ENCODE measurements around the gene UQCC2.
A peak's percentile ranks its signal among the peaks of the same experiment; 100 is the strongest.

The UQCC2 gene

GRCh38 chr6:33711140-33712129 lies at the start of gene UQCC2:
Gene UQCC2, minus strand, starts transcription at chr6:33711700. Its CDS starts 14 bp downstream, at chr6:33711686.
- peak; percentile 95 to 96 for DNase-seq (ENCODE audit: low read depth in 2 of 2)

GRCh38 chr6:33759887-33760629 lies 48.6 kb upstream of the UQCC2 start:
- DNase-seq (ENCODE audit: low read depth in 2 of 2), result no peak

- DNase-seq (ENCODE audit: low read depth in 2 of 2), result no peak
Observed at GRCh38 chr6:33758815-33759216, 47.3 kb upstream of the UQCC2 start.

GRCh38 chr6:33757906-33758305 lies 46.4 kb upstream of the UQCC2 start:
- no peak for DNase-seq (ENCODE audit: low read depth in 2 of 2)

GRCh38 chr6:33757113-33757512 lies 45.6 kb upstream of the UQCC2 start:
- DNase-seq (ENCODE audit: low read depth in 2 of 2), result no peak

GRCh38 chr6:33756211-33756954 lies 44.9 kb upstream of the UQCC2 start:
- no peak for DNase-seq (ENCODE audit: low read depth in 2 of 2)

GRCh38 chr6:33755070-33755869 lies 43.8 kb upstream of the UQCC2 start:
- DNase-seq (ENCODE audit: low read depth in 2 of 2), result no peak

GRCh38 chr6:33754222-33754621 lies 42.7 kb upstream of the UQCC2 start:
- no peak for DNase-seq (ENCODE audit: low read depth in 2 of 2)

- no peak for DNase-seq (ENCODE audit: low read depth in 2 of 2)
Observed at GRCh38 chr6:33752646-33753015, 41.1 kb upstream of the UQCC2 start.

- DNase-seq (ENCODE audit: low read depth in 2 of 2), result no peak
Observed at GRCh38 chr6:33751771-33752645, 40.5 kb upstream of the UQCC2 start.

GRCh38 chr6:33750244-33750991 lies 38.9 kb upstream of the UQCC2 start:
- DNase-seq (ENCODE audit: low read depth in 2 of 2), result no peak

GRCh38 chr6:33749401-33749800 lies 37.9 kb upstream of the UQCC2 start:
- DNase-seq (ENCODE audit: low read depth in 2 of 2), result no peak

GRCh38 chr6:33748841-33749240 lies 37.3 kb upstream of the UQCC2 start:
- no peak for DNase-seq (ENCODE audit: low read depth in 2 of 2)

- DNase-seq (ENCODE audit: low read depth in 2 of 2), result no peak
Observed at GRCh38 chr6:33747823-33748222, 36.3 kb upstream of the UQCC2 start.

GRCh38 chr6:33746651-33747100 lies 35.2 kb upstream of the UQCC2 start, which contains the start of gene IP6K3:
Gene IP6K3, minus strand, starts transcription at chr6:33746905. Its CDS starts 11,429 bp downstream, at chr6:33735476.
- DNase-seq (ENCODE audit: low read depth in 2 of 2), result no peak

GRCh38 chr6:33746036-33746600 lies 34.6 kb upstream of the UQCC2 start:
- DNase-seq (ENCODE audit: low read depth in 2 of 2), result no peak

GRCh38 chr6:33745548-33745947 lies 34.0 kb upstream of the UQCC2 start:
- DNase-seq (ENCODE audit: low read depth in 2 of 2), result no peak

GRCh38 chr6:33744895-33745546 lies 33.5 kb upstream of the UQCC2 start:
- DNase-seq (ENCODE audit: low read depth in 2 of 2), result no peak

Measured in activated CD4-positive, alpha-beta T cell treated with anti-CD3 and anti-CD28 coated beads for 24 hours (primary cell).